Measurements from ENCODE around the gene PPEF1.

- TF ChIP-seq POLR2AphosphoS5 (IDR thresholded peaks at IDR 0.05; ENCODE audit: low read depth) (no peak), CTCF (conservative IDR thresholded peaks at IDR 0.05; ENCODE audit: low read depth in 2 of 2) (no peak), CREB1 (CRISPR knock-in tag; IDR thresholded peaks at IDR 0.05; ENCODE audit: low read depth) (no peak), REST (IDR thresholded peaks at IDR 0.05; ENCODE audit: unreplicated experiment) (no peak), STAT1 (IDR thresholded peaks at IDR 0.05; ENCODE audit: unreplicated experiment) (no peak), JUNB (IDR thresholded peaks at IDR 0.05; ENCODE audit: unreplicated experiment) (no peak), EZH2phosphoT487 (IDR thresholded peaks at IDR 0.05; ENCODE audit: unreplicated experiment) (no peak), ETS1 (IDR thresholded peaks at IDR 0.05) (no peak), EZH2 (IDR thresholded peaks at IDR 0.05; ENCODE audit: low read depth, unreplicated experiment) (no peak)
Observed at GRCh38 chrX:18691431-18691830, 16.0 kb upstream of the PPEF1 start.

Measured in GM23338 (cell line).